AG04450 (cell line): ENCODE results near the gene DHX15. TPM values are rescaled to one million over a fixed set of nuclear protein-coding genes. Genes with fewer than 3 reads are reported as not detected.

Experiments
- CTCF ChIA-PET: fragments of 300-600, 350-600 bp; formaldehyde crosslinking; extraction: SDS; loops from one replicate; lab custom pipeline; 2022; ENCODE audit warnings: antibody characterized with exemption, inconsistent platforms; lab: Charles Lee
- POLR2A ChIA-PET: fragments of 350-600 bp; formaldehyde crosslinking; extraction: SDS; loops from one replicate; lab custom pipeline; 2021; ENCODE audit warnings: antibody characterized with exemption, inconsistent platforms; lab: Yijun Ruan, JAX
- DNase-seq: peaks from one replicate; pipeline ENCODE4 v3.0.0-alpha.2; 2011; ENCODE audit warnings: low read depth, low spot score
- H3K27ac ChIP-seq: one replicate; pipeline ENCODE4 v1.5.1; 2012; ENCODE audit warnings: low read depth, low read length, control low read depth
- H3K27me3 ChIP-seq: one replicate; pipeline ENCODE4 v1.6.0; 2012; ENCODE audit warnings: low read length; ENCODE audit not compliant: control insufficient read depth, insufficient read depth
- H3K4me3 ChIP-seq: 2 replicates; pipeline ENCODE4 v1.5.1; 2011; ENCODE audit warnings: mild to moderate bottlenecking, low read depth, low read length, control low read depth
- H3K9me3 ChIP-seq: 2 replicates; pipeline ENCODE4 v1.5.1; 2012; ENCODE audit warnings: low read length; ENCODE audit not compliant: control insufficient read depth, insufficient read depth
- polyA plus RNA-seq: library from polyadenylated mRNA; depleted of rRNA; stranded (reverse); fragments of >200 nt; gene quantifications from 2 replicates; pipeline ENCODE4 v1.2.3, GENCODE V29; 2011
- TF ChIP-seq, protein P1 (sequence below): IDR thresholded peaks from 2 replicates; pipeline ENCODE4 v1.5.1; 2011; ENCODE audit warnings: low read depth, low read length, control low read depth, inconsistent platforms

Gene DHX15
- polyA plus RNA-seq, 1 experiment = 158 TPM

DNA sequence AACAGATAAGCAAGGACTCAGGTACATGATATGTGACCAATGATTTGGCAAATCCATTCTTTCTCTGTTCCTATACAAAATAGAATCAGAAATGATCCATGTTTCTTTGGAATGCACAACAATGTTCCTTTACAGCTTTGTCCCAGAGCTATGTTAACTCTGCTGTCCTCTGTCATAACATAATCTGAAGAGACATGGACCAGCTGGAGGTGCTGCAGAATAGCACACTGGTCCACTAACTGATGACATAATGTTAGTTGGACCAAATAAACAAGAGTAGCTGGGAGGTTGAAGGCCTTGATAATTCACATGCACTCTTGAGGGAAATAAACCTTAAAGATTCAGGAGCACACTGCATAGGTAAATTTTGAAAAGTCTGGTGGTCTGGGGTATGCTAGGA is 23.0 kb upstream of the DHX15 start:
- Histone ChIP-seq H3K9me3 (no peaks in the 10 kb centered on the region), H3K27ac (no peak overlapping the region), H3K27me3 (peaks cover 5% of the 10 kb centered on the region), H3K4me3 (no peak overlapping the region)
- ChIA-PET POLR2A (no interaction called here), CTCF (no interaction called here)
- peak; percentile 24 for DNase-seq
- TF ChIP-seq, protein P1, sequence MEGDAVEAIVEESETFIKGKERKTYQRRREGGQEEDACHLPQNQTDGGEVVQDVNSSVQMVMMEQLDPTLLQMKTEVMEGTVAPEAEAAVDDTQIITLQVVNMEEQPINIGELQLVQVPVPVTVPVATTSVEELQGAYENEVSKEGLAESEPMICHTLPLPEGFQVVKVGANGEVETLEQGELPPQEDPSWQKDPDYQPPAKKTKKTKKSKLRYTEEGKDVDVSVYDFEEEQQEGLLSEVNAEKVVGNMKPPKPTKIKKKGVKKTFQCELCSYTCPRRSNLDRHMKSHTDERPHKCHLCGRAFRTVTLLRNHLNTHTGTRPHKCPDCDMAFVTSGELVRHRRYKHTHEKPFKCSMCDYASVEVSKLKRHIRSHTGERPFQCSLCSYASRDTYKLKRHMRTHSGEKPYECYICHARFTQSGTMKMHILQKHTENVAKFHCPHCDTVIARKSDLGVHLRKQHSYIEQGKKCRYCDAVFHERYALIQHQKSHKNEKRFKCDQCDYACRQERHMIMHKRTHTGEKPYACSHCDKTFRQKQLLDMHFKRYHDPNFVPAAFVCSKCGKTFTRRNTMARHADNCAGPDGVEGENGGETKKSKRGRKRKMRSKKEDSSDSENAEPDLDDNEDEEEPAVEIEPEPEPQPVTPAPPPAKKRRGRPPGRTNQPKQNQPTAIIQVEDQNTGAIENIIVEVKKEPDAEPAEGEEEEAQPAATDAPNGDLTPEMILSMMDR = no peak

DNA sequence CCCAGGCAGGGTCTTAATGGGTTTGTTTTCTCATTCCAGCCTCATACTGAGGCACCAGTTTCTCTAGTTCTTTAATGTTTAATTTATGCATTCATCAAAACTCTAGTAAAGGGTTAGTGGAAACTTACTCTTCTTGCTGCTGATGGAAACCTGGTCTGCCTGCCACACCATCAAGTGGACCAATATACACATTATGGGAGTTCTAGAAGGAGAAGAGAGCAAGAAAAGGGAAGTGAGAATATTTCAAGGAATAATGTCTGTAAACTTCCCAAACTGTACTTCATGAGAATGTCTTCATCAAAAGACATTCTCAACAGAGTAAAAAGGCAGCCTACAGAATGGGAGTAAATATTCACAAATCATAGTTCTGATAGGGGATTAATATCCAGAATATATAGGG is 20.9 kb upstream of the DHX15 start:
- peaks cover 9% of the 10 kb centered on the region for H3K27me3 ChIP-seq
- DNase-seq = no peak
- TF ChIP-seq, protein P1 = no peak
- ChIA-PET POLR2A (no interaction called here), CTCF (interaction anchor here (1.1 kb wide), 1 partner anchor 54 kb away, joined by 5 read pairs; no protein-coding TSS in a partner anchor)
- H3K27ac ChIP-seq = no peak overlapping the region
- no peak overlapping the region for H3K4me3 ChIP-seq
- H3K9me3 ChIP-seq = no peaks in the 10 kb centered on the region

DNA sequence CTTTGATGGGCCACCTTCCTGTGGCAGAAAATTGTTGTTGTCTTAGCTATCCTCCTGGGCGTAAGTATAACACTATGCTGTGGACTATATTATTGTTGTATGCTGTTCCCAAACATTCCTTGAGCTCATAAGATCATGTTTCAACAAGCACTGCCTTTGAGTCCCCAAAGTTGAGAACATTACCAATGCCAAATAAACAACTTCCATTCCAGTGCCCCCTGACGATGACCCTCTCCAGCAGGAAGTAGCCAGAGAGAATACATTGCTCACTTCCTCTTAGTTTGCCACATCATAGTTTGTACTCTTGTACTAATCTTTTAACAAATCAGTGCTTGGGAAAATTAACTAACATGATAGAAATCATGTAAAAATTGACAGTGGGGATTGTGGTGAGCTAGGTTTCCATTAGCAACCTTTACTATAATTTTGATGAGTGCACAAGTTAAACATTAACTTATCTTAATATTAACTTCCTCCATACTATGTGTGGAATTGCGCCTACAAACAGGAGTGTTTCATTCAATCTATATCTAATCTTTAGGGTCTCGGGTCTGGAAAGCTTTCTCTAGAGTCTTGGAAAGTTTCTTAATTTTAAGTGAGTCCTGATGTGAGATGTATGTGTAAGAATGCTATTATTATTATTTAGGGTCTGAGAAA is 20.3 kb upstream of the DHX15 start:
- TF ChIP-seq, protein P1 = no peak
- H3K4me3 ChIP-seq = no peak overlapping the region
- H3K27ac ChIP-seq = no peak overlapping the region
- ChIA-PET CTCF (interaction anchor here (1.1 kb wide), 1 partner anchor 54 kb away, joined by 5 read pairs; no protein-coding TSS in a partner anchor), POLR2A (no interaction called here)
- H3K9me3 ChIP-seq = no peaks in the 10 kb centered on the region
- H3K27me3 ChIP-seq = peaks cover 9% of the 10 kb centered on the region
- no peak for DNase-seq

DNA sequence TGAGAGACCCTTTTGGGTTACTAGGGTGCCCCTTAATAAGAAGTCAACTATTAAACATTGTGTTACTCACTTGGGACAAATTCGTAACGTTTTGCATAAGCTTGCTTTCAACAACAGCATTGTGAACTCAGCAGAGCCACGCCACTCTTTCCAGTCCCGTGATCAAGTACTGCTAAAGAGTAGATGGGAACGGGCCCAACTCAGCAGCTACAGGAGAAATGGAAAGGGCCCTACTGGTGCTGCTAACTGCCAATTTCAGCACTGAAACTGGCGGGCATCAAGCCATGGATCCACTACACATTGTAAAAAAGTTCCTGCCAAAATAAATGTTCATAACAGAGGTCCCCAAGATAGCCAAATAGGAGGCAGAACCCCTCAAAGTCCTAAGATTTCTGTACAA is 19.0 kb upstream of the DHX15 start:
- no peak overlapping the region for H3K4me3 ChIP-seq
- POLR2A ChIA-PET = no interaction called here

DNA sequence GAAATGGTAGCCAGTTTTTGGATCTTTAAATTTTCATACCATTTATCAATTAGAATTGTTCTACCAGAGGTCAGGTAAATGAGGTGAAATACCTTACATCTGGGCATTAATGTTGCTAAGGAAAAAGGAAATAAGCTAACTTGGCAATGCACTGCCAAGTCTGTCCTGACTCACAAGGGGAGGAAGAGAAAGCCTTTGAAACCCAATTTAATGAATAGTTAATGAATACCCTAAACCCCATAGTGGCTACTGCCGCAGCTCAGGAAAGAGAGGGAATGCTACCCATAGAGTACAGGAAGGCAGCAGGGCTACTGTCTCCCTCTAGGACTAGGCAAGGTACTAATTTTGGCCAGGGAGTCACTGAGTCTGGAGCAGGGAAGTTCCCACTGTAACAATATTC is 16.8 kb upstream of the DHX15 start:
- CTCF ChIA-PET = interaction anchor here (0.6 kb wide), 1 partner anchor 712 kb away, joined by 3 read pairs; the partner anchor contains the start of gene ZCCHC4
- no peak for DNase-seq
- no peak overlapping the region for H3K27ac ChIP-seq
- H3K9me3 ChIP-seq = peaks cover 6% of the 10 kb centered on the region
- H3K27me3 ChIP-seq = peaks cover 7% of the 10 kb centered on the region
- no peak overlapping the region for H3K4me3 ChIP-seq
- TF ChIP-seq, protein P1 = no peak
- POLR2A ChIA-PET = no interaction called here

More for the DNA sequence above, 19.0 kb upstream of the DHX15 start:
- CTCF ChIA-PET = no interaction called here
- TF ChIP-seq, protein P1 = no peak
- DNase-seq = no peak
- Histone ChIP-seq H3K27ac (no peak overlapping the region), H3K27me3 (peaks cover 10% of the 10 kb centered on the region), H3K9me3 (peaks cover 6% of the 10 kb centered on the region)
